Chondrocyte (in vitro differentiated cells): Measurements from ENCODE around the gene IL6. TPM values are rescaled to one million over a fixed set of nuclear protein-coding genes. Genes with fewer than 3 reads are reported as not detected.
"Not testable (repeated sequence)": the region's sequence is repeated elsewhere in the genome, so short reads cannot be mapped to it uniquely, and the experiment has no call there.

ENCODE experiments used
- DNase-seq: peaks from one replicate; pipeline ENCODE4 v3.0.0; 2021; ENCODE audit warnings: mixed read lengths, low spot score
- H3K27ac Mint-ChIP-seq: one replicate; pipeline ENCODE4 v1.8.0; 2021; ENCODE audit warnings: mild to moderate bottlenecking, moderate library complexity, mixed read lengths; ENCODE audit not compliant: unreplicated experiment
- H3K27me3 Mint-ChIP-seq: 2 replicates; pipeline ENCODE4 v1.8.0; 2021; ENCODE audit warnings: low read depth, mixed read lengths
- H3K36me3 Mint-ChIP-seq: 2 replicates; pipeline ENCODE4 v1.8.0; 2021; ENCODE audit warnings: low read depth, mixed read lengths
- H3K4me1 Mint-ChIP-seq: 2 replicates; pipeline ENCODE4 v1.8.0; 2021; ENCODE audit warnings: low read depth, mild to moderate bottlenecking, mixed read lengths
- H3K4me3 Mint-ChIP-seq: one replicate; pipeline ENCODE4 v1.8.0; 2021; ENCODE audit warnings: mild to moderate bottlenecking, moderate library complexity, mixed read lengths; ENCODE audit not compliant: unreplicated experiment
- H3K9me3 Mint-ChIP-seq: 2 replicates; pipeline ENCODE4 v1.8.0; 2021; ENCODE audit warnings: low read depth, mixed read lengths
- CTCF ChIP-seq: fragments of 200-600 bp; sonication (generic); IDR thresholded peaks from 2 replicates; pipeline ENCODE4 v1.5.0; 2021; ENCODE audit warnings: antibody characterized with exemption, mild to moderate bottlenecking, moderate library complexity
- total RNA-seq: library from RNA; stranded (reverse); gene quantifications from 3 replicates; pipeline ENCODE4 v1.2.1, GENCODE V29; 2021

Gene IL6
- total RNA-seq, 1 donor from 2014 or later, result 0.45 TPM

DNA sequence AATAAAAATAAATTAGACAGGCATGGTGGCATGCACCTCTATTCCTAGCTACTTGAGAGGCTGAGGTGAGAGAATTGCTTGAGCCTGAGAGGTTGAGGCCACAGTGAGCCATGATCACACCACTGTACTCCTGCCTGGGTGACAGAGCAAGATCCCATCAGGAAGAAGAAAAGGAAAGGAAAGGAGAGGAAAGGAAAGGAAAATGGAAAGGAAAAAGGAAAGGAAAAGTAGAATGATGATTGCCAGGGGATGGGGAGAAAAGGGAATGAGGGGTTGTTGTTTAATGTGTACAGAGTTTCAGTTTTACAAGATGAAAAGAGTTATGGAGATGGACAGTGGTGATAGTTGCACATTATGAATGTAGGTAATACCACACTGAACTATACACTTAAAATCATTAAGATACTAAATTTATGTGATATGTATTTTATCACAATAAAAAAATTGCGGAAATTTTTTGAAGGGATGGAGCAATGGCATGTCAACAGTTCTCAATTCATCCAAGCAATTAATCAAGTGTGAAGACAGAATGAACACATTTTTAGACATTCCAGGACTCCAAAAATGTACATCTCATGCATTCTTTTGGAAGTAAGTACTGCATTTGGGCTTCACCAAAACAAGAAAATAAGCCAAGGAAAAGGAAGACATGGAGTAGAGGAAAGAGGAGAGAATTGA, 44.3 kb downstream of the IL6 start:
- H3K4me3 Mint-ChIP-seq, result no peak overlapping the region
- no peak for TF ChIP-seq CTCF
- H3K27ac Mint-ChIP-seq, result no peak overlapping the region
- H3K9me3 Mint-ChIP-seq, result no peaks in the 10 kb centered on the region
- no peaks in the 10 kb centered on the region for H3K36me3 Mint-ChIP-seq
- no peak for DNase-seq
- H3K4me1 Mint-ChIP-seq, result no peaks in the 10 kb centered on the region
- peaks cover 1% of the 10 kb centered on the region for H3K27me3 Mint-ChIP-seq

DNA sequence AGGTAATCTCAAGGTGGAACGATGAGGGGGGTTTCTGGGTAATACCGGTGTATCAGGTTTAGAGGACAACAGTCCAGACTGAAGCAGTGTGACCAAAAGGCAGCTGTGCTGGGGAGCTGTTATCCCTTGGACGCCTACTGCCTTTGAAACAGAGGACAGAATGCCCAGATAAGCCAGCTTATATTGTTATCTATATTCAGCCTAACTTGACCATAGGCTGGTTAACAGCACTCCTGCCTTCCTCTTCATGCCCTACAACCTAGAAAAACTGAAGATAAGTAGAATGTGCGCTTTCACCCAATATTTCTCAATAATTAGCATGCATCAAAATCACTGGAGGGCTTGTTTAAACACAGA, 44.9 kb downstream of the IL6 start:
- TF ChIP-seq CTCF, result no peak
- H3K4me3 Mint-ChIP-seq, result no peak overlapping the region
- H3K4me1 Mint-ChIP-seq, result no peaks in the 10 kb centered on the region
- no peak overlapping the region for H3K27ac Mint-ChIP-seq
- H3K27me3 Mint-ChIP-seq, result peaks cover 1% of the 10 kb centered on the region
- no peaks in the 10 kb centered on the region for H3K36me3 Mint-ChIP-seq
- no peaks in the 10 kb centered on the region for H3K9me3 Mint-ChIP-seq
- no peak for DNase-seq

DNA sequence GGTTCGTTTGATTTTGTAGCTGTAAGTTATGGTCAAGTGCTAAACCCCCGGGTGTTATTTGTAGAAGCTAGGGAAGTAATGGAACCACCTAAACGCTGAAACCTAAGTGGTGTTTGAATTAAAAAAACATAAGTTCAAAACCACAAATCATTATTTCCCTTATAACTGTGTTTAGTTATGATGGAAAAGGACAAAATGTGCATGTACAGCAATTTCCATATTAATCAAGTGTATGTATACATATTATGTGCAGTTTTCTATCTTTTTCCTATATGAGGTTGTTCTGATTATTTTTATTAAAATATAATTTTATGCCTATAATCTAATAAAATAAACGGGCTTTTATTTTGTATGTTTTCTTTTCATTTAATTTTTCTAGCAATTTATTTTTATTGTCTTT, 45.9 kb downstream of the IL6 start:
- Mint-ChIP-seq H3K36me3 (no peaks in the 10 kb centered on the region), H3K27ac (no peak overlapping the region), H3K9me3 (no peaks in the 10 kb centered on the region), H3K4me3 (no peak overlapping the region), H3K4me1 (no peaks in the 10 kb centered on the region), H3K27me3 (peaks cover 1% of the 10 kb centered on the region)
- TF ChIP-seq CTCF, result no peak
- no peak for DNase-seq

DNA sequence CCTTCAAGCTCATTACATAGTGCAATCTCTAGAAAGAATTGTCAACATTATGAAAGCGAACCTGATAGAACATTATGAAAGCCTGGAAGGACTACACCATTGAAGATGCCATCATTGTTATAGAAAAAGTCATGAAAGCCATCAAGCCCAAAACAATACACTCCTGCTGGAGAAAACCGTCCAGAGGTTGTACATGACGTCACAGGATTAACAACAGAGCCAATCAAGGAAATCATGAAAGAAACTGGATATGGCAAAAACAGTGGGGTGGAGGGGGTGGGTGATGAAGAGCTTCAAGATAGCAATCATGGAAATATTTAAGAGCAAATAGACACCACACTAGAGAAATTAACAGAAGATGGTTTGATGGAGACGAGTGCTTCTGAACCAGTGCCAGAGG, 50.0 kb downstream of the IL6 start:
- H3K27me3 Mint-ChIP-seq, result no peaks in the 10 kb centered on the region
- peaks cover 10% of the 10 kb centered on the region for H3K4me1 Mint-ChIP-seq
- no peak for DNase-seq
- H3K27ac Mint-ChIP-seq, result no peak overlapping the region
- TF ChIP-seq CTCF, result no peak
- no peak overlapping the region for H3K4me3 Mint-ChIP-seq
- no peaks in the 10 kb centered on the region for H3K9me3 Mint-ChIP-seq
- H3K36me3 Mint-ChIP-seq, result no peaks in the 10 kb centered on the region

DNA sequence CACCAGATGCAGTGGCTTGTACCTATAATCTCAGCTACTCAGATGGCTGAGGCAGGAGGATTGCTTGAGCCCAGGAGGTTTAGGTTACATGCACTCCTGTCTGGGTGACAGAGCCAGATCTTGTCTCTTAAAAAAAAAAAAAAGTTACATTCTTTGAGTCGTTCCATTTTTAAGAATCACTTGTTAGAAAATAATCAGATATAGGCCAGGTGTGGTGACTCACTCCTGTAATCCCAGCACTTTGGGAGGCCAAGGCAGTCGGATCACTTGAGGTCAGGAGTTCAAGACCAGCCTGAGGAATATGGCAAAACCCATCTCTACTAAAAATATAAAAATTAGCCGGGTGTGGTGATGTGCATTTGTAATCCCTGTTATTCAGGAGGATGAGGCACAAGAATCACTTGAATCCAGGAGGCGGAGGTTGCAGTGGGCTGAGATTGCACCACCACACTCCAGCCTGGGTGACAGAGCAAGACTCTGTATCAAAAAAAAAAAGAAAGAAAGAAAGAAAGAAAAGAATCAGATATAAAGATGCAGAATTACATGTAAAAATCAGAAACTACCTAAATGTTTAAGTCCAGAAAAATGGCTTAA, 52.8 kb downstream of the IL6 start:
- not testable (repeated sequence) for H3K27ac Mint-ChIP-seq, H3K27me3 Mint-ChIP-seq, H3K9me3 Mint-ChIP-seq, DNase-seq, H3K36me3 Mint-ChIP-seq, H3K4me3 Mint-ChIP-seq
- peaks cover 14% of the 10 kb centered on the region for H3K4me1 Mint-ChIP-seq

DNA sequence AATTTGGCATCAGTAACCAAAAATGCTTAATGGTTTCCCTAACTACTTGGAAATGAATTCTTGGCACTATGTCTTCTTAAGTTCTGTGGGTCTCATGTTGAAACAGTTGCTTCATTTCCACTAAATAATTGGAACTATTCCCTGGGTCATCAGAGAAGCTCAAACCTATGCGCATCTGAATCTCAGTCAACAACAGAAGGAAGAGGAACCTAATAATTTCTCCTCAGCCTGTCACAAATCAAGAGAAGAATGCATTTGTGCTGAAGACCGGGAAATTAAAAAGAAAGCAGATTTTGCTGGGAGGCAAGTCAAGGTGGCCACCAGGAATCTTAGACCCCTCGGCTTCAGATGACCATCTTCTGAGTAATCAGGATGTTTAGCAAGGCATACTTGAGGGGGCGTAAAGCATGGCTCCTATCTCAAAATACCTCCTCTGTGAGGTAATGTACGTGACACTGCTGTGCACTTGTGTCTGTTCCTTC, 54.3 kb downstream of the IL6 start:
- Mint-ChIP-seq H3K4me1 (peaks cover 14% of the 10 kb centered on the region), H3K27ac (no peak overlapping the region), H3K27me3 (no peaks in the 10 kb centered on the region), H3K4me3 (no peak overlapping the region), H3K36me3 (no peaks in the 10 kb centered on the region), H3K9me3 (no peaks in the 10 kb centered on the region)
- no peak for TF ChIP-seq CTCF
- no peak for DNase-seq
